Activated T-cell treated with anti-CD3 and anti-CD28 coated beads for 1 hour (primary cell): ENCODE results near the gene C2CD2L.
"Not testable (repeated sequence)": the region's sequence is repeated elsewhere in the genome, so short reads cannot be mapped to it uniquely, and the experiment has no call there.

Experiments
- DNase-seq: peaks from one replicate; pipeline ENCODE4 v3.0.0-alpha.2; 2020; ENCODE audit warnings: low read depth

The C2CD2L gene

DNA sequence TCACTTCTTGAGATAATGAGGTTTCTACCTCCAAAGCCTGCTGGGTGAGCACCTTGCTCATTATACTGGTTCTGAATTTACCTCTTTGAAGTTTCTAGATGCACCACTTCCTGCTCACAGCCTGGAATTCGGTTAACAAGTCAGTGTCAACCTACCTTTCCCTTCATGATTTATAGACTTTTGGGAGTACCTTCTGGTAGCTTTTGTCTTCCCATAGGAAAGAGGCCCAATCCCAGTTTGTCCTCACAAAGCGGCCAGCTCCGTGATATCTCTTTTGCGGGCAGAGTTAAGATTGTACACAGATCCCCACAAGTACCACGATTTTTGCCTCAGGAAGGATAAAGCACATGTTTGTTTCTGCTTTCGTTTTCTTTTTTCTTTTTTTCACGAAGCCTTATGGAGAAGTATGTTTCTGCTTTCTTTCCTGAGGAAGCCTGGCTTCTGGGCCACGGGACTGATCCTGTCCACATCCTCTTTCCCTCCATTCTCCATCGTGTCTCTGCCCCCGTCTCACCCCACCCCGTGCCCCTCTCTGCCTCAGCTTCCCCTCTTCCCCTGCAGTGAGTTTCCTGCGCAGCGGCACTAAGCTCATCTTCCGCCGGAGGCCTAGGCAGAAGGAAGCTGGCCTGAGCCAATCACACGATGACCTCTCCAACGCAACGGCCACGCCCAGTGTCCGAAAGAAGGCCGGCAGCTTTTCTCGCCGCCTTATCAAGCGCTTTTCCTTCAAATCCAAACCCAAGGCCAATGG, 8.5 kb downstream of the C2CD2L start:
- no peak for DNase-seq

DNA sequence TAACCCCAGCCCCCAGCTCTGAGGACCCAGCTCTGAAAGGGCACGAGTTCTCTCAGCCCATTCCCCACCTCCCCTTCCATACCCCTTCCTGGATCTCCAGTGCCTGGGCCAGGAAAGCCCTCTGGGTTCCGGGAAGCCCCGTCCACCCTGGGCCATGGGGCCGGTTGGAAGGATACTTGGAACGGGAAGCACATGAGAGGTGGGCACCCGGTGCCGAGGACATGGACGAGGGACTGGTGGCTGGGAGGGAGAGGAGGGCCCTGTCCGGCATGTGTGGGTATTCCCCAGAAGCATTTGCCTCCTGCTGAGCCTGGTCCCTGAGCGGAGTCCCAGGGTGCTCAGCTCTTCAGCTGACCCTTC, 9.1 kb downstream of the C2CD2L start:
- DNase-seq = no peak

DNA sequence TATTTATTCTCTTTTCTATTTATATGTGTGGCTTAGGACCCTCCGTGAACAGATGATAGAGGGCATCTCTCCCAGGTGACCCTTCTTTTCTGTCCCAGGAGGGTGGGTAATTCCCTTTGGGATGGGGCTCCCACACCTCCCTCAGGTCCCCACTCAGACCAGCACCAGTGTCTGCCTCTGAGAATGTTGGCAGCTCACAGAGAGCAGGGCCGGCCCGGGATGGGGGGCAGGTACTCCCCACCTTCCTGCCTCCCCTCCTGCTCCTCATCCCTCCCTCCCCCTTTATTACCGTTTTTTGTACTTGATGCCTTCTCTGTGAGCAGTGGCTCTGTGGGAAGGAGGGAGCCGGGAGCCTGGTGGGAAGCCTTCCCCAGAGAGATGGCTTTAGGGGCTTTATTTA, 9.5 kb downstream of the C2CD2L start:
- no peak for DNase-seq

DNA sequence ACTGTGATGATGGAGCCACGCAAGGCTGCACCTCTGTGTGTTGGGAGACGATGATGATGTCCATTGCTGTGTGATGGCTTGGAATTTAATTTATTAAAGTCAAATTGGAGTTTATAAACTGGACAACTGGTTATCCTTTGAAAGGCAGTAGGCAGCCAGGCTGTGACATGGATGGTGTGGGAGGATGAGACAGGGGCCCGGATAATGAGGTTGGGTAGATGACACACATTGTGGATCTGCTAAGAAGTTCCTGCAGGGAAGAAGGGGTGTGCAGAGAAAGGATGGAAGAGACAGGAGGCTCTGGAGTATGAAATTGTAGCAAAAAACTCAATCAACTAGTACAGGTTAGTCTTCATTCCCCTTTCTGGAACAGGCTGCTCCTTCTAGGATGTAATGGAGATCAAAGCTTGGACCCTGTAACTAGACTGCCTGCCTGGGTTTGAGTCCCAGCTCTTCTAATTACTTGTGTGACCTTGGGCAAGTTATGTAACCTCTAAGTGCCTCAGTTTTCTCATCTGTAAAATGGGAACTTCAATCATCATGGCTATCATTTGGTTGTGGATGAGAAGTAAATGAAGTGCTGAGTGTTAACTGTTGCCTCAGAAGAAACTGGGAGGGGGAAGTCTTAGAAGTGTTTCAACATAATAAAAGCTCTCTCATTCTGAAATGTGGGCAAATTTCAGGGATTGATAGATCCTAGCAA, 10.0 kb downstream of the C2CD2L start:
- DNase-seq = no peak

DNA sequence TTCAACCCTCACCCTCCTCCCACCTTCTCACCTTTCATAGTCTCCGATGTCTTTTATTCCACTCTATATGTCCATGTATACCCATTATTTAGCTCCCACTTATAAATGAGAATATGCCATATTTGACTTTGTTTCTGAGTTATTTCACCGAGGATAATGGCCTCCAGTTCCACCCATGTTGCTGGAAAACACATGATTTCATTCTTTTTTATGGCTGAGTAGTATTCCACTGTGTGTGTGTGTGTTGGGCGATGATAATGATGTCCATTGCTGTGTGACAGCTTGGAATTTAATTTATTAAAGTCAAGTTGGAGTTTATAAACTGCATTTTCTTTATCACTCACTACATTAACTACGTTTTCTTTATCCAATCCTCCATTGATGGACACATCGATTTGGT, 11.1 kb downstream of the C2CD2L start:
- no peak for DNase-seq

DNA sequence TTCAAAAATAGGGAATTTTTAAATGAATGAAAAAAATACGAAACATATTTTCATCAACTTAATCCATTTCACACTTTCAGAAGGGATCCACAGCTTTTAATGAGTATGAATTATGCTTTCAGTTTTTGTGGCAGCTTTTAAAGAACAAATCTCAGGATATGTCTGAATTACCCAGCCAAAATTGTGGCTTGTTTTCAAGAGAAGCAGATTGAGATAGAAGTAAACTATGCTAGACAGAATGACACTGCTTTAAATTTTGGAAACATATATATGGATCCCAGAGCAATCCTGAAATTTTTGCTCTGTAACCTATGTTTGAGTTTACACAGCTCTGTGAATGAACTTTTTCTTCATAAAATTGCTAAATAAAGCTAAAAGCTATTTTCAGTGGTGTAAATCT, 11.8 kb downstream of the C2CD2L start:
- DNase-seq = no peak

DNA sequence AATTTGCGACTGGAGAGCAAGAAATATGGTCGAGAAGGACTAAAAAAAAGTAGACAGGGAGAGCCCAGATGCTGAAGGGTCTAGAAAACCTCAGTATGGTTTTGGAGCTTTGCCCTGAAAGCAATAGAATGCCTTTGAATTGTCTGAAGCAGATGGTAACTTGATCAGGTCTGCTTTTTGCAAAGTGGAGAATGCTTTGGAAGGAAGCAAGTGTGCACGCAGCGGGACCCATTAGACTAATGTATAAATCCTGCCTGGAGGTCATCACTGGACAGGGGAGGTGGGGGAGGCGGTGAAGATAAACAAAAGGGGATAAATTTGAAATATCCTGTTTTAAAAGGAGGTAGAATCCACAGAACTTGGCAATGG, 13.5 kb downstream of the C2CD2L start:
- no peak for DNase-seq

DNA sequence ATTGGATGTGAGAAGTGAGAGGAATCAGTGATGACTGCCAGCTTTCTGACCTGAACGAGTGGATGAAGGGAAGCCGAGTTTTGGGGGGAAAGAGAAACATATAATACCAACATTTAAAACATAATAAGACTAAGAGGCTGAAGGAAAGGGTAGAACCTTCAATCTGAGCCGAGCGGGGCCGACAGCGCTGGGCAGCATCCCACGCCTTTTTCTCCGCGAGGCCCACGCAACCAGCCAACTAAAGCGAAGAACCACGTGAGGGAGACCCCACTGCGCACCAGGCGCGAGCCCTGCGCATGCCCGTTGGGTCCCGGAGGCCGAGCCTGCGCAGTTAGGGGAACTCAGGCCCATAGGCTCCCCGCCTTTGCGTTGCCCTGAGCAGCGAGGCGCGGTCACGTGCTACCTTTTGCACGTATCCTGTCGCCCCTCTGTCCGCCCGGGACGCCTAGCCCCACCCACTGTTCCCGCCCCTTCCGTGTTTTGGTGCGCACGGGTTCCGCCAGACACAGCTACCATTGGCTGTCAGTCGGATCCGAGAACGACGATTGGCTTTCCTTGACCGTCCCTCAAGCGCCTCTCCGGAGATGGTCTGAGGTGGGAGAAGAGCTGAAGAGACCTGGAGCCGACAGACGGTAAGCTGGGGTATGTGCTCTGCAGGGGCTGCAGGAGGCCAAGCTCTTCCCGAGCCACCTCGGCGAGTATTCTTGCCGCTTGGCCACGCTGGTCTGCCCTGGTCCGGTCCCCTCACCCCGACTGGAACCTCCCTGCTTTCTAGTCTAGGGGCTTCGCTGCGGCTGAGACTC, 14.1 kb downstream of the C2CD2L start, which contains the start of gene HINFP:
HINFP (plus strand) TSS at position 573 of the 803 bp plus-strand sequence. CDS start 5,365 bp downstream, outside the sequence.
- peak; percentile 99 for DNase-seq

DNA sequence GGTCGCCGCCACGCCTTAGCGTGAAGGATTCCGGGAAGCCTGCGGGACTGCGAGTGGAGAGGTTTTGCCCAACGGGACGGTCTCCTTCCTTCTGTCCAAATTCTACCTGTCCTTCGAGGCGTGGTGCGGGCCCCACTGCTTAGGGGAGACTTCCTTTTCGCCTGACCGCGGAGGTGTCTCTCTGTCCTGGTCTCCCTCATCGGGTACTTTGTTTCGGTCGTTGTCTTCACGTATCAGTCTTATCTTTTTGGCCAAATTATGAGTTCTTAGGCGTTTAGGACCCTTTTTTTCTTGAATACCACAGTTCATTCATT, 14.6 kb downstream of the C2CD2L start:
- DNase-seq = no peak

DNA sequence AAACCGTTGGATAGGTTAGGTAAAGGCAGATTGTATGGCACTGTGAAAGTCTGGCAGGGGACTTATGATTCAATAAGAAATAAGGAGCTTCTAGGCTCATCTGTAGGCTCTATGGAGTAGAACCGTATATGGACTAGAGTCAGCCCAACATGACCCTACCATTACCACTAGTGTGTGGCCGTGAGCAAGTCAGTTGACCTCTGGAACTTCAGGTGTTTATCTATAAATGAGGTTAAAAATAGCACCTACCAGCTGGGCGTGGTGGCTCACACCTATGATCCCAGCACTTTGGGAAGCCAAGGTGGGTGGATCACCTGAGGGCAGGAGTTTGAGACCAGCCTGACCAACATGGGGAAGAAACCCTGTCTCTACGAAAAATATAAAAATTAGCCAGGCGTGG, 18.7 kb downstream of the C2CD2L start:
- no peak for DNase-seq

DNA sequence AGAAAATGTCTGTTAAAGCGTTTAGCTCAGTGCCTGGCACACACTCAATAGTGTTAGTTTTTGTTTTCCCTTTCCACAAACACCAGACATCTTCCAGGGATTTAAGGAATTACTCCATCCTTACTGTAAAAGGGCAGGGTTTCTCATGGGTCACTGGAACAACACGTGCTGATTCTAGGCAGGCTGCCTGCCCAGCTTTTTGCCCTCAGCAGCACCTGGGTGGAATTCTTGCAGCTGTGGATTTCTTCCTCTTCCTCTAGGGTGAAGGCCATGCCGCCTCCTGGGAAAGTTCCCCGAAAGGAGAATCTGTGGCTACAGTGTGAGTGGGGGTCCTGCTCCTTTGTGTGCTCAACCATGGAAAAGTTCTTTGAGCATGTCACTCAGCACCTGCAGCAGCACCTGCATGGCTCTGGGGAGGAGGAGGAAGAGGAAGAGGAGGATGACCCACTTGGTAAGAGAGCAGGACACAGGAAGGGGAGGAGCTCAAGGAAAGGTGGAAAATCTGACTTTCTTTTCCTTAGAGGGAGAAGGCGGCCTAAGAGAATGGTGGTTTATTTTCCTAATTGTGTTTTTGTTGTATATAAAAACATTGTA, 19.6 kb downstream of the C2CD2L start:
- DNase-seq = no peak

DNA sequence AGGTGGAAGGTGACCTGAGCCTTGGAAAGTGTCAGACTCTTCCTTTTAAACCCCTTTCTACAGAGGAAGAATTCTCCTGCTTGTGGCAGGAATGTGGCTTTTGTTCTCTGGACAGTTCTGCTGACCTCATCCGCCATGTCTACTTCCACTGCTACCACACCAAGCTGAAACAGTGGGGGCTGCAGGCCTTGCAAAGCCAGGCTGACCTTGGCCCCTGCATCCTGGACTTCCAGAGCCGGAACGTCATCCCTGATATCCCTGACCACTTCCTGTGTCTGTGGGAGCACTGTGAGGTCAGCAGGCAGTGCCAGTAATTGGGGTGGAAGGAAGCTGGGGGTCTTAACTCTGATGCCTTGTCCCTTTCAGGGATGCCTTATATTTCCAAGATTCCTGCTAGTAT, 23.5 kb downstream of the C2CD2L start:
- DNase-seq = no peak

DNA sequence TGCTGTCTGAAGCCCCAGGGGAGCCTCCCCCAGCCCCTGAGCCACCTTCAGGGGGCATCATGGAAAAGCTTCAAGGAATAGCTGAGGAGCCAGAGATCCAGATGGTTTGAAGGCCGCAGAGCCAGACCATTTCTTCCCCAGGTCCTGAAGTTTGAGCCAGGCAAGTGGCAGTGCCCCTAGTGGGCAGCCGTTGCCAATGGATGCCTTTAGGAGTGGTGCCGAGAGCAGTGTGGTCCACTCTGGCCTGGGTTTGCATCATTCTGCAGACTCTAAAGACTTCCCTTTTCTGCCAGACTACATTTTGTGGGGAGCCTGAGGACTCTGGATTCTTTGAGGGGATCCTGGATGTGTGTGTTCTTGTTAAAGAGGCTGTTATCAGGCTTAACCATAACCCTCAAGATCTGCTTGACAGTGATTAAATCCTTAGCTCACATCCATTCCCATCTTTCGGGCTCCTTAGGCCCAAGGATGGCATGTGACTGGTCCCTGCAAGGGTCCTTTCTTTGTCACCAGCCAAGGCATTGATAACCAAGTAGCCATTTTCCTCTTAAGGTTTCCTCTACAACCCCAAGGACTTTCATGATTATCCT, 27.3 kb downstream of the C2CD2L start:
- DNase-seq = no peak

DNA sequence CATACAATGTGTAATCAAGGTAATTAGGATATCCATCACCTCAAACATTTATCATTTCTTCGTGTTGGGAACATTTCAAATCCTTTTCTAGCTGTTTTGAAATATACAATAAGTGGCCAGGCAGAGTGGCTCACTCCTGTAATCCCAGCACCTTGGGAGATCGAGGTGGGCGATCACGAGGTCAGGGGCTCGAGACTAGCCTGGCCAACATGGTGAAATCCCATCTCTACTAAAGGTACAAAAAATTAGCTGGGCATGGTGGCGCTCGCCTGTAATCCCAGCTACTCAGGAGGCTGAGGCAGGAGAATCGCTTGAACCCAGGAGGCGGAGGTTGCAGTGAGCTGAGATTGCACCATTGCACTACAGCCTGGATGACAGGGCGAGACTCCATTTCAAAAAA, 32.1 kb downstream of the C2CD2L start:
- DNase-seq = not testable (repeated sequence)

DNA sequence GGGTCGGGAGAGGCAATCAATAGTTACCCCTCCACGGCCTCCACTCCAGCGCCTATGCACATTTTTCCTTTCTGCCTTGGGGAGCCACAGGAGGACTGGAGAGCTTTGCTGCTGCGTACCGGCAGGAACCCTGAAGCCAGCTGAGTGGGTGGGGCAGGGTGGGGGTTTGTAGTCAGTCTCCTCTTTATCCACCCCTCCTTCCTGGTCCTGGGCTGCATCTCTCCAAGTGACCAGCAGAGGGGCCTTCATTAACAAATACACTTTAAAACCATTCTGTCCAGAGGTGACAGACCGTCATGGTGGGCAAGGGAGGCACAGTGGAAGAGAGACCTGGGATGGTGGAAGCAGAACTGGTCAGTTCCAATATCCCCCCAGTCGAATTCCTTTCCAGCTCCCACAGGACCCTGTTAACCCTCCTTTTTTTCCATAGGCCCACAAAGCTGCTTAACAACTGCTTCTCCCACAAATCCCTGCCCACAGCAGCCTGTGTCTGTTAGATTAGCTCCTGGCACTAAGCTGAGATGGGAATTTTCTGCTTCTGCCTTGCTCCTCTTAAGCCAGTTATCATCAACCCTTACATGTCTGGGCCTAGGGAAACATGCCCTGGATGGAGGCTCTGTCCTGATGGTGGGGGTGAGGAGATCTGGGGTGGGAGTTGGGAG, 37.8 kb downstream of the C2CD2L start:
- no peak for DNase-seq

DNA sequence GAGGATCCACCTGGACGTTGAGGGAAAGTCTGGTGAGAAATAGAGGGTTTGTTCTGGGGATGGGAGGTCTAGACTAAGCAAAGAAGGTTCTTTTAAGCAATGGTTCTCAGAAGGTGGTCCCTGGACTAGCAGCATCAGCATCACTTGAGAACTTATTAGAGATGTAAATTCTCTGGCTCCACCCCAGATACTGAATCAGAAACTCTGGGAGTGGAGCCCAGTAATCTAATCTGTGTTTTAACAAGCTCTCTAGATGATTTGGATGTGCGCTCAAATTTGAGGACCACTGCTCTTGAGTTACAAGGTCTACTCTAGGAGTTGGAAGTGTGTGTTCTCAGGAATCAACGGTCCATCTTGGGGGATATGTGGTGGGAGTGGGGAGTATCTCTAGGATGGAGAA, 38.4 kb downstream of the C2CD2L start:
- DNase-seq = no peak

DNA sequence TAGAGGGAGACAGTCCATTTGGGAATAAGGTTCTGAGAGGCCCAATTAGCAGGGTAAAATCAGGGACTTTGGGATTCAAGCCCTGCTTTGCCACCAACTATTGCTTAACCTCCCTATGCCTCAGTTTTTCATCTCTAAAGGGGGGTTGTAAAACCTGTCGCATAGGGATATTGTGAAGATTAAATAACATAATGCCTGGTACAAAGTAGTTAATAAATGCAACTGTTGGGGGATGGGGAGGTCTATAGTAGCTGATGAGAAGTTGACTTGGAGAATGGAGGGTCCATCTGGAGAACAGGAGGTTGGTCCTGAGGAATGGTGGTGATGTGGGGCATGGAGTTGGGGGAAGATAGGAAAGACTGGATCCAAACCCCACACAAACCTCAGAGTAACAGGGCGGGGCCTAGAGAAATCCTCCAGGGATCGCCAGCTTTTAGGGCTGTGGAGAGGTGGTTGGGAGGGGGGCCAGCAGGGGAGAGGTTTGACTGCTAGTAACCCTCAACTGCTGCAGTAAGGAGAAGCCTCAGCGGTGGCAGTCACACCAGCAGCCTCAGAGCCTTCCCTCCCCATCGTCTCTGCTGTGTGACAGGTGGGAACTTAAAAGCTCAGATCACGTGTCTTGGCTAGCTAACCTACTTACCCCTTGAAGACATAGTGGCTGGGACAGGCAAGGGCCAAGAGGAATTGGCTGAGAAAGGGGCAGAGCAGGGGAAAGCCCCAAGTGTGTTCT, 40.6 kb downstream of the C2CD2L start:
- DNase-seq = no peak

DNA sequence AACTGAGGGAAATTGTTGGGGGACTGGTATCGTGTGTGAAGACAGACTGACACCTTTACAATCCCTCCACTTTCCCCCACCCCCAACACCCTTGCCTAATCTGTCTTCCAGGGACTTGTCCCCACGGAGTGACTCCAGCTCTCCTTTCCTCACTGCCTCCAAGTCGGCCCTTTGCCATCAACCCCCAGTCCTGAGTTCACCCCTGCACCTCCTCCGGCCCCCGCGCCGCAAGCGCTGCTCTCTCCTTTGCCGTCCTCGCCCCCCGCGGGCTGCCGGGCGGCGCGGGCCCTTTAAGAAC, 41.5 kb downstream of the C2CD2L start:
- DNase-seq = no peak

DNA sequence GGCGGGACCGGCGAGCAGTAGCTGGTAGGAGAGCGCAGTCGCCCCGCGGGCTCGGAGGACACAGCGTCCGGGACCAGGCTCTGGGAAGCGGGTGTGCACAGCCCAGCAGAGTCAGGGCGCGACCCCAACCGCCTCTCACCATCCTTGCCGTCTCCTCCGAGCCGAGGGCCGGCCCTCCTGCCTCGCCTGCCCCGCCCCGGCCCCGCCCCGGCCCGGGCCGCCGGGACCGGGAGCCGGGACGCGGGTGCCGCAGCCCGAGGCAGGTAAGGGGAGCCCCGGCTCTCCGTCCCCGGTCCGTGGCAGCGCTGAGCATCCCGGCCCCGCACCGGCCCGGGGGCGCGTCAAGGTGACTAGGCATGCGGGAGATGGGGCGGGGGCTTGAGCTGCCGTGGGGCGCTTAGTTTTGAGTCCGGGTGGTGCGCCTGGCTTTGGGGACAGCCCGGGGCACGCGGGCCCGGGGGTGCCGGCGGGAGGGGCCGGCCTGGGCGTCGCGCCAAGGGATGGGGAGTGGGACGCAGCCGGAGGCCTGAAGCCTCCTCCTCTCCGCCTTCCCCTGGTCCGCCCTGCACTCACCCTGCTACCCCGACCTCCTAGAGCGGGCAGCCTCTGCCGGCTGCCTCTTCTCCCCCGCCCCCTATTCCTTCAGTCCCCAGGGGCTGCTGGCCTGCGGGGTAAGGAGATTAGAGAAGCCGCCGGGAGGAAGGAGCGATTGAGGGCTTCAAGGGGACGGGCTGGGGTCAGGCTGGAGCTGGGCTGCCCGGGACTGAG, 42.1 kb downstream of the C2CD2L start, which contains the start of gene ABCG4:
ABCG4 (plus strand) TSS at position 35 of the 768 bp plus-strand sequence. CDS start 914 bp downstream, outside the sequence.
- no peak for DNase-seq

DNA sequence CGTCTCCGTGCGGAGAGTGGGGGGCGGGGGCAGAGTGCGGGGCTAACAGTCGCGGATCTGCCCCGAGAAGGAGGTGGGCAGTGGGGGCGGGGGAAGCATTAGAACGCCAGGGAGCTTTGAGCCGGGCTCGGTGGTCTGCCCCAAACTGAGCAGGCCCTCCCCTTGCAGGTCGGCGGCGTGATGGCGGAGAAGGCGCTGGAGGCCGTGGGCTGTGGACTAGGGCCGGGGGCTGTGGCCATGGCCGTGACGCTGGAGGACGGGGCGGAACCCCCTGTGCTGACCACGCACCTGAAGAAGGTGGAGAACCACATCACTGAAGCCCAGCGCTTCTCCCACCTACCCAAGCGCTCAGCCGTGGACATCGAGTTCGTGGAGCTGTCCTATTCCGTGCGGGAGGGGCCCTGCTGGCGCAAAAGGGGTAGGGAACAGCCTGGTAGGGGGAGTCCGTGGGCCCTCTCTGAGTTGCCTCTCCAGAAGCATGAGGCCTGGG, 42.7 kb downstream of the C2CD2L start:
- DNase-seq = no peak
